ENCODE results near the gene SDK1.

GRCh38 chr7:4074994-4075393, 773.9 kb downstream of the SDK1 start:
- TF ChIP-seq CTCF (IDR thresholded peaks at IDR 0.05; ENCODE audit: borderline replicate concordance, extremely low read depth, low read length, poor library complexity, severe bottlenecking) = no peak
- TF ChIP-seq EZH2 (IDR thresholded peaks at IDR 0.05; ENCODE audit: borderline replicate concordance, low read depth, low read length, severe bottlenecking) = no peak
